ENCODE results near the gene ACOT11.
"Not testable (repeated sequence)": the region's sequence is repeated elsewhere in the genome, so short reads cannot be mapped to it uniquely, and the experiment has no call there.

ACOT11 gene

GRCh38 chr1:54547601-54548388 is at the start of gene ACOT11:
TSS of gene ACOT11 (plus strand) at chr1:54548228. CDS start at chr1:54548310, 82 bp downstream.
- no peak for TF ChIP-seq GATA1 (IDR thresholded peaks at IDR 0.05; ENCODE audit: low read depth, low read length)
- DNase-seq = peak; percentile 54 to 64

GRCh38 chr1:54498383-54499096 is 49.5 kb upstream of the ACOT11 start:
- no peak for TF ChIP-seq GATA1 (IDR thresholded peaks at IDR 0.05; ENCODE audit: low read depth, low read length)
- no peak for TF ChIP-seq POLR2A (IDR thresholded peaks at IDR 0.05; ENCODE audit: low read length)

GRCh38 chr1:54499097-54499359 is 49.0 kb upstream of the ACOT11 start:
- TF ChIP-seq GATA1 (IDR thresholded peaks at IDR 0.05; ENCODE audit: low read depth, low read length) (no peak), POLR2A (IDR thresholded peaks at IDR 0.05; ENCODE audit: low read length) (no peak)
- DNase-seq = no peak

More at GRCh38 chr1:54498383-54499096, 49.5 kb upstream of the ACOT11 start:
- DNase-seq = no peak

- TF ChIP-seq GATA1 (IDR thresholded peaks at IDR 0.05; ENCODE audit: low read depth, low read length) (no peak), POLR2A (IDR thresholded peaks at IDR 0.05; ENCODE audit: low read length) (no peak)
- peak; percentile 19 to 21 for DNase-seq
Observed at GRCh38 chr1:54499360-54500106, 48.5 kb upstream of the ACOT11 start.

- no peak for DNase-seq
- TF ChIP-seq GATA1 (IDR thresholded peaks at IDR 0.05; ENCODE audit: low read depth, low read length) = no peak
- TF ChIP-seq POLR2A (IDR thresholded peaks at IDR 0.05; ENCODE audit: low read length) = no peak
Observed at GRCh38 chr1:54500107-54500431, 48.0 kb upstream of the ACOT11 start.

- TF ChIP-seq GATA1 (IDR thresholded peaks at IDR 0.05; ENCODE audit: low read depth, low read length) (no peak), POLR2A (IDR thresholded peaks at IDR 0.05; ENCODE audit: low read length) (no peak)
- no peak for DNase-seq
Observed at GRCh38 chr1:54501849-54502248, 46.2 kb upstream of the ACOT11 start.

- no peak for DNase-seq
- TF ChIP-seq GATA1 (IDR thresholded peaks at IDR 0.05; ENCODE audit: low read depth, low read length) = no peak
- no peak for TF ChIP-seq POLR2A (IDR thresholded peaks at IDR 0.05; ENCODE audit: low read length)
Observed at GRCh38 chr1:54502342-54502741, 45.7 kb upstream of the ACOT11 start.

GRCh38 chr1:54506594-54506993 is 41.4 kb upstream of the ACOT11 start:
- TF ChIP-seq POLR2A (IDR thresholded peaks at IDR 0.05; ENCODE audit: low read length) (no peak), GATA1 (IDR thresholded peaks at IDR 0.05; ENCODE audit: low read depth, low read length) (no peak)
- DNase-seq = no peak

GRCh38 chr1:54507033-54507870 is 40.8 kb upstream of the ACOT11 start:
- DNase-seq = no peak

GRCh38 chr1:54510715-54511270 is 37.2 kb upstream of the ACOT11 start:
- TF ChIP-seq POLR2A (IDR thresholded peaks at IDR 0.05; ENCODE audit: low read length) (no peak), GATA1 (IDR thresholded peaks at IDR 0.05; ENCODE audit: low read depth, low read length) (no peak)
- DNase-seq = no peak

More at GRCh38 chr1:54507033-54507870, 40.8 kb upstream of the ACOT11 start:
- no peak for TF ChIP-seq GATA1 (IDR thresholded peaks at IDR 0.05; ENCODE audit: low read depth, low read length)
- TF ChIP-seq POLR2A (IDR thresholded peaks at IDR 0.05; ENCODE audit: low read length) = no peak

GRCh38 chr1:54513921-54514580 is 34.0 kb upstream of the ACOT11 start:
- not testable (repeated sequence) for DNase-seq

- no peak for DNase-seq
- no peak for TF ChIP-seq GATA1 (IDR thresholded peaks at IDR 0.05; ENCODE audit: low read depth, low read length)
- TF ChIP-seq POLR2A (IDR thresholded peaks at IDR 0.05; ENCODE audit: low read length) = no peak
Observed at GRCh38 chr1:54516249-54516920, 31.6 kb upstream of the ACOT11 start.
